Effector memory CD4-positive, alpha-beta T cell (primary cell): ENCODE data around the gene C16orf78.

Experiments
- DNase-seq, 3 donors: peaks; one replicate each; pipeline ENCODE4 v3.0.0-alpha.2; 2020
- H3K27ac ChIP-seq: 2 replicates; pipeline ENCODE4 v1.7.0; 2013; ENCODE audit warnings: mild to moderate bottlenecking, low read length, moderate library complexity; ENCODE audit not compliant: insufficient read depth, poor library complexity, severe bottlenecking
- H3K27me3 ChIP-seq: replicated peaks from 2 replicates; pipeline ENCODE4 v1.7.0; 2013; ENCODE audit warnings: mild to moderate bottlenecking, low read length; ENCODE audit not compliant: insufficient read depth, control insufficient read depth, poor library complexity, severe bottlenecking
- H3K36me3 ChIP-seq: 2 replicates; pipeline ENCODE4 v1.7.0; 2013; ENCODE audit warnings: mild to moderate bottlenecking, low read length, moderate library complexity; ENCODE audit not compliant: control insufficient read depth, insufficient read depth
- H3K4me1 ChIP-seq: 2 replicates; pipeline ENCODE4 v1.7.0; 2013; ENCODE audit warnings: low read length, mild to moderate bottlenecking; ENCODE audit not compliant: control insufficient read depth, insufficient read depth, poor library complexity, severe bottlenecking
- H3K4me3 ChIP-seq: 2 replicates; pipeline ENCODE4 v1.7.0; 2013; ENCODE audit warnings: low read length, low read depth, mild to moderate bottlenecking; ENCODE audit not compliant: insufficient read depth, poor library complexity, severe bottlenecking
- H3K9me3 ChIP-seq: 2 replicates; pipeline ENCODE4 v1.7.0; 2013; ENCODE audit warnings: mild to moderate bottlenecking, low read length, moderate library complexity; ENCODE audit not compliant: control insufficient read depth

The C16orf78 gene

DNA sequence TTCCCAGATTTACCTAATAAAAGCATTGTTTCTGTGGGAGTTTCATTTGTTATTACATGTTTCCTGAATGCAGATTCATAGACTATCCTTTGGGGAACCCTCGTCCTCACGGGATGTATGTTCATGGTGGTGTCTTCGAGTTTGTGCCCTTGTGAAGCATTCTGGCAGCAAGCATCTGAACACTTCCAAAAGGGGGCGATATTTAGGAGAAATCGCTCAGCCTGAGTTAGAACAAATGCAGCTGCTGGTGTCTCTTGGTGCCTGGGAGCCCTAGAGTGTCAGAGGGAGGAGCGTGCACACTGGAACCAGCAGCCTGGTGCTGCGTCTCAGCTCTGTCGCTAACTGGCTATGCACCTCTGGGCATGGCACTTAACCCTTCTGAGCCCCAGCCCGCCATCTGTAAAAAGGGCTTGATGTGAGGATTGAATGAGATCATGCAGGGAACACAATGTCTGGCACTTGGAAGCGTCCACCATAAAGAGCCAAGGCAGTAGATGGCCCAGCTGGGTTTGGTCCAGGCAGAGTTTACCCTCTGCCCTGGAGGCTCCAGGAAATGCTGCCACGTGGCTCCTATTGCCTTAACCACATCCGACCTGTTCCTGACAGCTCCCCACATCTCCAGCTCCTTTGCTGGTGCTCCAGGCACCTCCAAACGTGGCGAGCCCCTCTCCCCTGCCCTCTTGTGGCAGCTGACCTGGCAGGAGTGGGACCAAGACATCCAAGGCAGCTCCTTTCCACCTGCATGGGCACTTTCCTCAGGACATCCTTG, 25.0 kb upstream of the C16orf78 start:
- H3K4me1 ChIP-seq, result no peaks in the 10 kb centered on the region
- no peaks in the 10 kb centered on the region for H3K27me3 ChIP-seq
- H3K4me3 ChIP-seq, result no peak overlapping the region
- no peaks in the 10 kb centered on the region for H3K36me3 ChIP-seq
- no peak overlapping the region for H3K27ac ChIP-seq
- DNase-seq, result no peak
- no peaks in the 10 kb centered on the region for H3K9me3 ChIP-seq

DNA sequence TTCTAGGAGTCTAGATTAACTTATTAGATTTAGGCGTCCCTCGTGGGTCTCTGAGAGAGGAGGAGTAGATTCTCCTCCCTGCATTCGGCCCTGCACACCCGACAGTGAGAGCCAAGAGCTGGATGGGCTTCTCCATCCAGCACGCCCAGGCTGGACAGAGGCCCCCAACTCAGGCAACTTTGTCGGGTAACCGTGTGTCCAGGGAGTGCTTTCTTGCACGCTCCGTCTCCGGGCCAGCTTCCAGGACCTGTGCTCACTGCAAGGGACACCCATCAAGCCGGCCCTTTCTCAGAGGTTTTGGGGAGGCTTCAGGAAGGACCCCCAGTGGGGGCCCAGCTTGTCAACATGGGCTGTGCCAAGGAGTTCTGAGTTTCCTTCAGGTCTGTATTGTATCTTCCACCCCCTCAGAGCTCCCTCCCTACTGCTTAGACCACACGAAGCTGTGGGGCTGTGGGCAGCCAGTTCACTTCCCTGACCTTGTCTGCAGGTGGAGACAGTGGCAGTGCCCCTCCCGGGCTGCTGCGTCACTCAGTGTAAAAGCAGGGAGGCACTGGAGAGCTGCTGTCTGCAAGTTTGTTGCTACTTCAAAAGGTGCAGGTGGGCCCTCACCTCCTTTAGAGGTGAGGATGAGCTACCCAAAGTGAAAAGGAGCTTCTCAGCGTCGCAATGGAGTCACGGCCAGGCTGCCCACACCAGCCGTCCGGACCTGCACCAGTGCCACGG, 24.0 kb upstream of the C16orf78 start:
- no peaks in the 10 kb centered on the region for H3K36me3 ChIP-seq
- H3K4me3 ChIP-seq, result no peak overlapping the region
- H3K27me3 ChIP-seq, result no peaks in the 10 kb centered on the region
- no peaks in the 10 kb centered on the region for H3K9me3 ChIP-seq
- no peak overlapping the region for H3K27ac ChIP-seq
- H3K4me1 ChIP-seq, result no peaks in the 10 kb centered on the region
- DNase-seq, result no peak

DNA sequence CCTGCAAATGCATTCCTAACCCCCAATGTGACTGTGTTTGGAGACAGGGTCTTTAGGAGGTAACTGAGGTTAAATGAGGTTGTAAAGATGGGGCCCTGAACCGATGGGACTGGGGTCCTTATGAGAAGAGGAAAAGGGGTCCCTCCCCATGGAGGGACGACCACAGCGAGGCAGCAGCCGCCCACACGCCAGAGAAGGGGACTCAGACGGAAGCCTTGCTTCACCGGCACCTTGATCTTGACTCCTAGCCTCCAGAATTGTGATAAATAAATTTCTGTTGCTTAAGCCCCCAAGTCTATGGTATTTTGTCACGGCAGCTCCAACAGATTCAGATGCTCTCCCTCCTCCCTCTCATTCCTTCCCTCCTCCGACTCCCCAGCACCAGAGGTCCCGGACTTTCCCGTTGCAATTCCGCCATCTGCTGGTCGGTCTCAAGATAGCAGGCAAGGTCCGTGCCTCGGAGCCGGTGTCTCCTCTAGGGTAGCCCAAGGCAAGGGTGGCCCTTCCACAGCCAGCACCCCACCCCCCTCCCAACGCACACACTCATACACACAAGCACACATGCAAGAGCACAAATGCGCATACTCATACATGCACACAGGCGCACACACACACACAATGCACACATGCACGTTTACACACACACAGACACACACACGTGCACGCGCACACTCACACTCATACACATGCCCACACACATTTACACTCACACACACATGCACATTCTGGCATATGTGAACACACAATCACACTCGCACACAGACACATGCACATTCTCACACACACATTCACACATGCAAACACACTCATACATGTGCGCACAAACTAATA, 23.1 kb upstream of the C16orf78 start:
- Histone ChIP-seq H3K27me3 (no peaks in the 10 kb centered on the region), H3K4me3 (no peak overlapping the region), H3K27ac (no peak overlapping the region), H3K4me1 (no peaks in the 10 kb centered on the region), H3K9me3 (no peaks in the 10 kb centered on the region), H3K36me3 (no peaks in the 10 kb centered on the region)
- DNase-seq, result no peak

DNA sequence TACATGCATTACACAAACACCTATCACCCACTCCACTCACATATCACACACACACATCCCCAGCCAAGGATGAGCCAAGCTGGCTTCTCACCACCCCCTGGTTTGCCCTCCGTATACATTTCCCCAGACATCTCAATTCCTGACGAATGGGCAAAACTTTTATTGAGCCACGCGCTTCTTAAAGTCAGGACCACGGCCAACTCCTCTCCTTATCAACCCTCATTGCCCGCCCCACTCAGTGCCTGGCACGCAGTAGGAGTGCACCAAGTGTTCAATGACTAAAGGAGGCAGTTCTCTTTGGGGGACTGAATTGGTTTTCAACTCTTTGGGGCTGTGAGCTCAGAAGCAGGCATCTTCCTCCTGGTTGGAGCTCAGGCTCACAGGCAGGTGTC, 22.5 kb upstream of the C16orf78 start:
- H3K27ac ChIP-seq, result no peak overlapping the region
- H3K27me3 ChIP-seq, result no peaks in the 10 kb centered on the region
- DNase-seq, result no peak
- H3K36me3 ChIP-seq, result no peaks in the 10 kb centered on the region
- H3K4me3 ChIP-seq, result no peak overlapping the region
- no peaks in the 10 kb centered on the region for H3K9me3 ChIP-seq
- H3K4me1 ChIP-seq, result no peaks in the 10 kb centered on the region

DNA sequence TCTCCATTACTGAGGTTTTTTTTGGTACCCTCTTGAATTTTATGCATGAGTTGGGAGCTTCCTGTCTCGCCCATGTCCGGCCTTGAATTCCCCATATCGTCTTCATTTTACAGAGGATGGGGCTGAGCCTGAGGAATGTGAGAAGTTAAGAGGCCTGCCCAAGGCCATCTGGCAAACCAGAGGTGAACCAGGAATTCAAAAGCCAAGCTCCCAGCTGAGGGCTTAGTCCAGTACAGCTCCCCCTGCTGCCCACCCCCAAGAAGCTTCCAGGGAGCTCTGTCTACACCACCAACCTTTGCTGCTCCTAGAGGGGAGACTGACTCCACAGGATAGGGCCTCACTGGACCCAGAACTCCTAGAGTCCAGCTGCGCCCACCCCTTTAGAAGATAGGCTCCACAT, 20.7 kb upstream of the C16orf78 start:
- Histone ChIP-seq H3K36me3 (no peaks in the 10 kb centered on the region), H3K9me3 (no peaks in the 10 kb centered on the region), H3K4me3 (no peak overlapping the region), H3K4me1 (no peaks in the 10 kb centered on the region), H3K27me3 (no peaks in the 10 kb centered on the region), H3K27ac (no peak overlapping the region)
- no peak for DNase-seq

DNA sequence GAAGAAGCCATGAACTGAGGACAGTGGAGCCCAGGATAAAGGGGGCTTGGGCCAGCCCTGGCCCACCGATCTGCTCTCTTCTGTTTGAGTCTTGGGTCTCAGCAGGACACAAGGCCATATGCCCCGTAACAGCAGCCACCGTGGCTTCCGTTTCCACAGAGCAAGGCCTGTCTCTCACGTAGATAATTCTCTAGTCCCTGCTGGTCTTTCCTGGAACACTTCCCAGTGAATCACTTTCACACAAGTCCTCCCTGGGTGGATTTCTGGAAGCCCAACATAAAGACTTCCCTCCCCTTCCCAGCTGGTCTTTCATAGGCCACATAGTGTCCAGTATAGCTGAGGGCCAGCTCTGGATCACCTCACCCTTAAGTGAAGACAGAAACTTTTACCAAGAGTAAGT, 19.9 kb upstream of the C16orf78 start:
- no peaks in the 10 kb centered on the region for H3K36me3 ChIP-seq

DNA sequence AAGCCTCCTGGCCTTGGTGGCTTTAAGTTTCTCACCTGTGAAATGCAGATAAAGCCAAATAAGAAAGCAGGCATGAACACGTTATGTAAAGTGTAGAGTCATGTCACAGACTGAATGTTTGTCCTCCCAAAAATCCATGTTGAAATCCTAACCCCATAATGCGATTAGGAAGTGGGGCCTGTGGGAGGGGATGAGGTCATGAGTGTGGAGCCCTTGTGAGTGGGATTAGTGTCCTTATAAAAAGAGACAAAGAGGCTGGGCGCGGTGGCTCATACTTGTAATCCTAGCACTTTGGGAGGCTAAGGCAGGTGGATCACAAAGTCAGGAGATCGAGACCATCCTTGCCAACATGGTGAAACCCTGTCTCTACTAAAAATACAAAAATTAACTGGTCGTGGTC, 19.5 kb upstream of the C16orf78 start:
- Histone ChIP-seq H3K9me3 (no peaks in the 10 kb centered on the region), H3K27me3 (no peaks in the 10 kb centered on the region), H3K36me3 (no peaks in the 10 kb centered on the region), H3K27ac (no peak overlapping the region), H3K4me3 (no peak overlapping the region), H3K4me1 (no peaks in the 10 kb centered on the region)
- no peak for DNase-seq

More for the DNA sequence above, 19.9 kb upstream of the C16orf78 start:
- Histone ChIP-seq H3K4me3 (no peak overlapping the region), H3K27me3 (no peaks in the 10 kb centered on the region), H3K4me1 (no peaks in the 10 kb centered on the region), H3K27ac (no peak overlapping the region), H3K9me3 (no peaks in the 10 kb centered on the region)
- DNase-seq, result no peak

DNA sequence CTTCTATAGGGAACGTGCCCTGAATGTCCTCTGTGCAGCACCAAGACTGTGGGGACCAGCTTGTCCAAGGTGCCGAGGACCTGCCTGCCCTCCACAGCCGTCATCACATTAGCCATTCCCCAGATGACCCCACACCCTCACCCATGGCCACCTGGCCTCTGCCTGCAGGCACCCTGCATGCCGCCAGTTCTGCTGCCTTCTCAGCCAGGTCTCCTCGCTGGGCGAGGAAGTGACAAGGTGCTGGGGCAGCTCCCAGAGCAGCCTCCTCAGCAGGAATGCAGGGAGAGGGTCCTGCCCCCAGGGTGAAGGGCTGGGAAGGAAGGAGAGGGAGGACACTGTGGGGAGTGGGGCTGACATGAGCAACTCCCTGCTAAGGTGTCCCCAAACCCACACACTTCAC, 18.6 kb upstream of the C16orf78 start:
- Histone ChIP-seq H3K4me3 (no peak overlapping the region), H3K36me3 (no peaks in the 10 kb centered on the region), H3K27ac (no peak overlapping the region), H3K9me3 (no peaks in the 10 kb centered on the region), H3K27me3 (no peaks in the 10 kb centered on the region), H3K4me1 (no peaks in the 10 kb centered on the region)
- DNase-seq, result no peak

DNA sequence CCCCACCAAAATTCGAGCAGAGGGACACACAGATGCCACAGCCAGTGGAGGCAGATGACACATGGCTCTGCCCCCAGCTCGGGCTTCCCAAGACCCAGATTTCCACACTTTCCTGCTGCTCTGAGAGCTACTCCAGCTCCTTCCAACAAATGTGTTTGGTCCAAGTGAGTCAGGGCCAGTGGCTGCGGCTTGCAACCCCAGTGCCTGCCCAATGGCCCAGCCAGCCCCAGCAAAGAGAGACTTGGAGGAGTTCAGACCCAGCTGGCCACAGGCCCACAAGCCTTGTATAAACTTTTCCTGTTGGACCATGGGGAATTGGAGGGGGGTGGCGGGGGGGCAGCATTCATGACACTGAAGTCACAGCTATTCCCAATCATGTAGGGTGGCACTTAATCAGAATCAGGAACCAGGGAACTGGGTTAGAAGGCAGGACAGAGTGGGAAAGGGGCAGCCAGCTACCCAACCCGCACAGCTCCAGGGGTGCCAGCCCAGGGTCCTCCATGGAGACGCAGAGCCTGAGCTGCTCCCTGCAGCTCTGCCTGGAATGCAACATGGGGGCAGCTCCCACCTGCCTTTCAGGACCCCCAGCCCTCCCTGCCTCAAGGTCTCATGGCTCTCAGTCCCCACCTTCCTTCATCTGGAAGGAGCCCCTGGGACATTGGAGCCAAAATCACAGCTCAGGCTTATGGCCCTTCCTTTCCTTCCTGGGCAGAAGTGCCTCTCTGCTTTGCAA, 17.5 kb upstream of the C16orf78 start:
- no peaks in the 10 kb centered on the region for H3K36me3 ChIP-seq
- no peak for DNase-seq
- H3K27me3 ChIP-seq, result no peaks in the 10 kb centered on the region
- H3K27ac ChIP-seq, result no peak overlapping the region
- H3K4me3 ChIP-seq, result no peak overlapping the region
- H3K9me3 ChIP-seq, result no peaks in the 10 kb centered on the region
- H3K4me1 ChIP-seq, result no peaks in the 10 kb centered on the region
